ENCODE results near the gene PDZD2.
"Not testable (repeated sequence)": the region's sequence is repeated elsewhere in the genome, so short reads cannot be mapped to it uniquely, and the experiment has no call there.

The PDZD2 gene

DNA sequence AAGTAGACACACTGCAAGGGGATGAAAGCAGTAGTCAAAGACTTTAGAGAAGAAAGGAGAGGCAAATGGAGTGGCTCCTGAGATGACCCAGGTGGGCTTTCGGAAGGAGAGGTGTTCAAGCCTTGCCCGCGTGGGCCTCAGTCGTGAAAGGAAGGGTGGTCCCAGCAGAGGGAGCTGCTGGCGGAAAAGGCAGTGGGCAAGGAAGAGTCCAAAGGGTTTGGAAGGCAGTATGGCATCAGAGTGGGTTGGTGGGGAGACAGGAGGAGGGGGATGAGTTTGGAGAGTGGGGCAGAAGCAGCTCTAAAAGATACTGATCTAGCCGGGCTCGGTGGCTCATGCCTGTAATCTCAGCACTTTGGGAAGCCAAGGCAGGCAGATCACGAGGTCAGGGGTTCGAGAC is 369.8 kb downstream of the PDZD2 start:
- DNase-seq (ENCODE audit: low read depth in 2 of 2) = no peak

DNA sequence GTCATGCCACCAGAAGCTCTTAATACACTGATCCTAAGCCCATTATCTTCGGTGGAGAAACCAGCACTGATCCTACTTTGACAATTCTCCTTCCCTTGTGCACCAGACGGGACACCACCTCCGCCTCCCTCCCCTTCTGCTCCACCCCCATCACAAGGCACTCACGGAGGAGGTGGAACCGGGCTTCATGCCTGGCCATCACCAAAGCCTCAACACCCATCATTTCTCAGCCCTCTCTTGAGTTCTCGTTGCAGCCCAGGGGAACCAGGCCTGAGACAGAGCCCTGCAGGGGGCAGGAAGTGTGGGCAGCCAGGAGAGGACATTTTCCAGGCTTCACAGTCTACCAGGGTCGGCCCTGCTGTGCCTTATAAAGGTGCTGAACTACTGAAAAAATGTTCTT is 374.7 kb downstream of the PDZD2 start:
- DNase-seq (ENCODE audit: low read depth in 2 of 2) = no peak

- no peak for DNase-seq (ENCODE audit: low read depth in 2 of 2)
Observed at GRCh38 chr5:32014096-32014745, 375.3 kb downstream of the PDZD2 start.

DNA sequence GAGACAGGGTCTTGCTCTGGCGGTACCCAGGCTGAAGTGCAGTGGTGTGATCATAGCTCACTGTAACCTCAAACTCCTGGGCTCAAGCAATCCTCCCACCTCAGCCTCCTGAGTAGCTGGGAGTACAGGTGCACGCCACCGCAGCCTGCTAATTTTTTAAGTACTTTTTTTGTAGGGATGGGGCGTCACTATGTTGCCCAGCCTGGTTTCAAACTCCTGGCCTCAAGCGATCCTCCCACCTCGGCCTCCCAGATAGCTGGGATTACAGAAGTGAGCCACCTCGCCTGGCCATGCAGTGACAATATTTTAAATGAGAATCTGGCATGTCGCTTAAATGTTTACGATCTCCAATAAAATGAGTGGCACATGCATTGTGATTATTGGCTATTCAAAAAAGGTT is 376.3 kb downstream of the PDZD2 start:
- DNase-seq (ENCODE audit: low read depth in 2 of 2) = not testable (repeated sequence)

- no peak for DNase-seq (ENCODE audit: low read depth in 2 of 2)
Observed at GRCh38 chr5:32017692-32018367, 378.9 kb downstream of the PDZD2 start.

GRCh38 chr5:32018476-32019436 is 379.8 kb downstream of the PDZD2 start:
- no peak for DNase-seq (ENCODE audit: low read depth in 2 of 2)

GRCh38 chr5:32020271-32020670 is 381.3 kb downstream of the PDZD2 start:
- no peak for DNase-seq (ENCODE audit: low read depth in 2 of 2)

GRCh38 chr5:32020946-32021345 is 382.0 kb downstream of the PDZD2 start:
- DNase-seq (ENCODE audit: low read depth in 2 of 2) = no peak

DNA sequence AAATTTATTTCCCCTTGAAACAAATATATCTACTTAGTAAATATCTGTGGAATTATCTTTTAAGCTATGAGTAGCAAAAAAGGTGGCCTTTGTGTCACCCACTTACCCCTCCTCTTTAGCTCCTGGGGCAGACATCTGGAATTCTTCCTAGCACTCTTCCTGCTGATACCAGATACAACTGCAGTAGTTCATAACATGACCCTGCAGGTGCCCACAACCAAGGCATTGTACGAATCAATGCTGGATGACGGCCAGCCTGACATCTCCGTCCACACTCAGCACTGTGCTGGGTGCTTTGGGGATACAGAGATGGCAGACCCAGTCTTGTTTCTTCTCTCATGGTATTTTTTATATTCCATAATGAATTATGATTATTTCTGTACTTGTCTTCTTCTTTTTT is 382.8 kb downstream of the PDZD2 start:
- DNase-seq (ENCODE audit: low read depth in 2 of 2) = no peak

GRCh38 chr5:32022638-32023037 is 383.7 kb downstream of the PDZD2 start:
- no peak for DNase-seq (ENCODE audit: low read depth in 2 of 2)

DNA sequence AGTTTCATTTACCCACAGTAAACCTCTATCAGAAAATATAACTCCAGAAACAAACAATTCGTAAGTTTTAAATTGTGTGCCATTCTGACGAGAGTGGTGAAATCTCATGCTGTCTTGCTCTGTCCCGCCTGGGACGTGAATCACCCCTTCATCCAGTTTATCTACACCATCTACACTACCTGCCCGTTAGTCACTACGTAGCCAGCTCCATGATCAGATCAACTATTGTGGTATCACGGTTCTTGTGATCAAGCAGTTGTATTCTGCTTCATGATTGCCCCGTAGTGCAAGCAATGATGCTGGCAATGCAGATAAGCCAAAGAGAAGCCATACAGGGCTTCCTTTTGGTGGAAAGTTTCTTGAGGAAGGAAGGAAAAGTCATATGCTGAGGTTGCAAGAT is 384.9 kb downstream of the PDZD2 start:
- DNase-seq (ENCODE audit: low read depth in 2 of 2) = no peak

DNA sequence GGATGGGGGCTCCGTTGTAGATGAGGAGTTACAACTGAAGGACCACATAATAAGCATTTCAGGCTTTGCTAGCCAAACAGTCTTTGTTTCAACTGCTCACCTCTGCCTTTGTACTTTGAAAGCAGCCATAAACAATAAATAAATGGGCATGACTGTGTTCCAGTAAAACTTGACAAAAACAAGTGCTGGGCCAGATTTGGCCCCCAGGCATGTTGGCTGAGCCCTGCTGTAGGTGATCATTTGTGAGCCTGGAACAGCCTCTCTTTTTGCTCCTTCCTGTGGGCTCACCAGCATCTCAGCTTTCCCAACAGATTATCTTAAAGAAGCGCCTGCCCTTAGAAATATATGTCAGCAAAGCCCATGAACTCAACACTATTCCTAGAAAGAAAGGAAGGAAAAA is 385.8 kb downstream of the PDZD2 start:
- no peak for DNase-seq (ENCODE audit: low read depth in 2 of 2)

- no peak for DNase-seq (ENCODE audit: low read depth in 2 of 2)
Observed at GRCh38 chr5:32027093-32027716, 388.3 kb downstream of the PDZD2 start.

GRCh38 chr5:32027717-32028458 is 389.0 kb downstream of the PDZD2 start:
- no peak for DNase-seq (ENCODE audit: low read depth in 2 of 2)

DNA sequence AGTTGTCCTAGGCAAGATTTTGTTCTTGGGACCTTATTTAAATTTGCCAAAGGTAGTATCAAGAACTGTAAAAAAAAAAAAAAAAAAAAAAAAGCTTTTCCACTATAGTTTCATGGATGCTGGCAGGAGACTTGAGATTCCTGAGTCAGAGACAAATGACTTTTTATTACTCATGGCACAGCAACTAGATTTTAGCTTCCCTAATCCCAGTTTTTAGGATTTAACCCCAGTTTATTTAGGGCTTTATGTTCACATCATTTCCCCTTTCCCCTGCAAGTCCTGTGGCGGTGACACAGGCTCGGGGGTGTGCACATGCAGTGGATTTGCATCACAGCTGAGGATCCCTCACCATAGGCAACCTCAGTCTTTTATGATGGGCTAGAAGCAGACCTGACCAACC is 390.3 kb downstream of the PDZD2 start:
- DNase-seq (ENCODE audit: low read depth in 2 of 2) = no peak

DNA sequence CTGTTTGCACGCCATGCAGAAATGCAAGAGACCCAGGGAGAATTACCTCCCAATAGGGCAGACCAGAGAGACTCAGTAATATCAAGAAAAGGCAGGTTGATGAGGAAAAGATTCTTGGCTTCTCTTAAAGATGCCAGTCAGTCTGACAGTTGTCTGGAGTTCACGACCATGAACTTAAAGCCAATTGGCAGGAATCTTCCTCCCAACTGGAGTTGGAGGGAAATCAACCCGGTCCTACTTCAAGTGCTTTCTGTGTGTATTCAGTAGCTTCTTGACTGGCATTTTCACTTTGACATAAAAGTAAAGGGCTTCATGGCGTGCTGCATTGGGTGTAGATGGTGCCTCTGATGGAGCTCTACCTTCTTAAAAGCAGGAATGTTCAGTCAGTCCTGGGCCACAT is 390.9 kb downstream of the PDZD2 start:
- DNase-seq (ENCODE audit: low read depth in 2 of 2) = no peak

DNA sequence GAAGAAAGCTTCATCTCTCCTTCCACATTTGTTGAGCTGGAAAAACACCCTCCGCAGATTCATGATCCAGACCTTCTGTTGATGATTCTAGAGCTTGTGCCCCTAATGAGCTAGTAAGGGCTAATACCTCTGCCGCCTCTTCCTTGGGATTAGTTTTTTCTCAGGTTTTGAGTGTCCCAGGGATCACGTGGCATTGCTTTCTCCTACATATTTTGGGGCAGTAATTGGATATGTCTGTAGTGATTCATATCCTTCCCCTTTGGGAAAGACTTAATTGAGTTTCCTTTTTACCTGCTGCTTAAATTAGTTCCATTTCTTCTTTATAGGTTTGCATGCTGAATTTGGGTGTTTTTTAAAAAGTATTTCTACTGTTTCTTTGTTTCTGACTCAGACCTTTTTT is 391.3 kb downstream of the PDZD2 start:
- no peak for DNase-seq (ENCODE audit: low read depth in 2 of 2)

GRCh38 chr5:32030686-32031085 is 391.8 kb downstream of the PDZD2 start:
- DNase-seq (ENCODE audit: low read depth in 2 of 2) = no peak

DNA sequence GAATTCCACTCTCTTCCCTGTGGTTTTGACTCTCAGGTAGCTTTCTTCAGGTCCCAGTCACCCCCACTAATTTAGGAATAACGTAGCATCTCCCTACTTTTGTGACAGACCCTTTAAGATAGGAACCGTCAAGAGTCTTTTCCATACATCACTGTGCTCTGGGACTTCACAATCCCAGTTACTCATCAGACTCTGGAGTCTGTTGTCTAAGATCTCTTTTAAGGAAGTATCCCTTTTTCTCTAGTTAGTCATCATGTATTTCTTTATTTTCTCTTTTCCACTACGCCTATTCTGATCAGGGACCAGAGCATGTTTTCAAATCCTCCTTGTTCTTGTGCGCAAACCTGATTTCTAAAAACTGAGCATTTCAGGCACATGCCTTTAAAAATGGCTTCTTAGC is 392.2 kb downstream of the PDZD2 start:
- no peak for DNase-seq (ENCODE audit: low read depth in 2 of 2)

DNA sequence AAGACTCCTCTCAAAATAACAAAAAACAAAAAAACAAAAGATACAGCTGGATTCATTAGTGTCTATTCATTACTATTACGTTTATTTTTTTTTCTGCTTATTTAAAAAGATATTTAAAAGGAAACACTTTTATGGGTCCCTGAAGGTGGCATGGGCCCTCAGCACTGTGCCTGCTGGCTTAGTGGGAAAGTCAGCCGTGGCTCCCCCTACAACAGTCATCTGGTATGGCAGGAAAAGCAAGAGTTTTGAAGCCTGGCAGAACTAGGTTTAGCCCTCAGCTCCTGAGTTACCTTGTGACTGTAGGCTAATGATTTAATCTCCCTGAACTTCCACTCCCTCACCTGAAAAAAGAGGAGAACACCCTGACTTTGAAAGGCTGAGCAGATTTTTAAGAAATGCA is 399.6 kb downstream of the PDZD2 start:
- no peak for DNase-seq (ENCODE audit: low read depth in 2 of 2)

DNA sequence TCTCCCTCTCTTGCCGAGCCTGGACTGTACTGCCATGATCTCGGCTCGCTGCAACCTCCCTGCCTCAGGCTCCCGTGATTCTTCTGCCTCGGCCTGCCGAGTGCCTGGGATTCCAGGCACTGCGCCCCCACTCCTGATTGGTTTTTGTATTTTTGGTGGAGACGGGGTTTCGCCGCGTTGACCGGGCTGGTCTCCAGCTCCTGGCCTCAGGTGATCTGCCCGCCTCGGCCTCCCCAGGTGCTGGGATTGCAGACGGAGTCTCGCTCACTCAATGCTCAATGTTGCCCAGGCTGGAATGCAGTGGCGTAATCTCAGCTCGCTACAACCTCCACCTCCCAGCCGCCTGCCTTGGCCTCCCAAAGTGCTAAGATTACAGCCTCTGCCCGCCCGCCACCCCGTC is 400.2 kb downstream of the PDZD2 start:
- DNase-seq (ENCODE audit: low read depth in 2 of 2) = not testable (repeated sequence)
